HepG2 (cell line): ENCODE data around the gene BPIFB2. TPM values are rescaled to one million over a fixed set of nuclear protein-coding genes. Genes with fewer than 3 reads are reported as not detected.
"Not testable (repeated sequence)": the region's sequence is repeated elsewhere in the genome, so short reads cannot be mapped to it uniquely, and the experiment has no call there.

Experiments used
- ATAC-seq: fragments of 200-7000 bp; cut with Tn5 transposase; 3 replicates; pipeline ENCODE4 v1.9.1; 2020; ENCODE audit warnings: mild to moderate bottlenecking, moderate library complexity
- BruUV-seq: library from RNA; stranded (reverse); fragments of 400-500 nt; replicated peaks from 2 replicates; lab custom pipeline; 2021; lab: Mats Ljungman, UMichigan
- CTCF ChIA-PET: fragments of 300-600 bp; formaldehyde crosslinking; extraction: SDS; loops from one replicate; lab custom pipeline; 2021; ENCODE audit warnings: low total read pairs, inconsistent platforms, low intra/inter-chr PET ratio; lab: Yijun Ruan, JAX
- POLR2A ChIA-PET: fragments of 350-600 bp; sonication (Branson Sonifier 250); formaldehyde crosslinking; loops from one replicate; lab custom pipeline; 2020; ENCODE audit warnings: antibody characterized with exemption, inconsistent platforms; lab: Yijun Ruan, JAX
- DNase-seq: peaks from one replicate; pipeline ENCODE4 v3.0.0-alpha.2; 2015; ENCODE audit warnings: low spot score
- FAIRE-seq: peaks from 3 replicates; lab custom pipeline; 2011; peaks lifted over from hg19 to GRCh38; lab: Jason Lieb, UNC
- H2AFZ ChIP-seq: one replicate; pipeline ENCODE4 v1.6.1; 2011; ENCODE audit warnings: low read length, inconsistent platforms
- H3K27ac ChIP-seq: fragments of 300-600 bp; 3 replicates; pipeline ENCODE4 v1.8.0; 2011; ENCODE audit warnings: mixed run types, mild to moderate bottlenecking, mixed read lengths, low read length, inconsistent platforms; ENCODE audit not compliant: insufficient read depth; ENCODE audit errors: extremely low read length
- H3K27me3 ChIP-seq, 2 experiments: fragments of 200-600 bp in 1 of 2; 2 replicates in 1 of 2; 3 replicates in 1 of 2; pipeline versions ENCODE4 v1.6.0 to v1.8.0; 2011; ENCODE audit warnings: low read length in 2 of 2, mild to moderate bottlenecking in 2 of 2, moderate library complexity in 2 of 2, inconsistent platforms in 1 of 2; ENCODE audit not compliant: insufficient read depth in 2 of 2, control insufficient read depth in 1 of 2
- H3K36me3 ChIP-seq, 2 experiments: fragments of 200-600 bp in 1 of 2; replicated peaks in 1 of 2; 2 replicates in 1 of 2; 3 replicates in 1 of 2; pipeline versions ENCODE4 v1.5.1 to v1.8.0; 2011; ENCODE audit warnings: low read length in 2 of 2, inconsistent platforms in 1 of 2; ENCODE audit not compliant: insufficient read depth in 2 of 2, control insufficient read depth in 1 of 2
- H3K4me1 ChIP-seq: 2 replicates; pipeline ENCODE4 v1.5.1; 2012; ENCODE audit warnings: low read length, inconsistent platforms; ENCODE audit not compliant: insufficient read depth
- H3K4me2 ChIP-seq: 2 replicates; pipeline ENCODE4 v1.6.0; 2011; ENCODE audit warnings: low read depth, low read length, inconsistent platforms
- H3K4me3 ChIP-seq, 3 experiments: fragments of 200-600 bp in 1 of 3; sonication (generic), shearing (Covaris generic) in 1 of 3; replicated peaks in 1 of 3; 2 replicates each; pipeline ENCODE4 v1.5.1; 2011 to 2016; ENCODE audit warnings: low read length in 3 of 3, inconsistent platforms in 2 of 3, low read depth in 2 of 3, mild to moderate bottlenecking in 2 of 3, control low read depth in 1 of 3, mixed read lengths in 1 of 3; ENCODE audit not compliant: insufficient read depth in 1 of 3
- H3K79me2 ChIP-seq: one replicate; pipeline ENCODE4 v1.6.1; 2011; ENCODE audit warnings: low read length, inconsistent platforms; ENCODE audit not compliant: insufficient read depth
- H3K9ac ChIP-seq: 2 replicates; pipeline ENCODE4 v1.6.0; 2011; ENCODE audit warnings: mild to moderate bottlenecking, low read depth, low read length, inconsistent platforms; ENCODE audit not compliant: insufficient read depth
- H3K9me3 ChIP-seq: 2 replicates; pipeline ENCODE4 v1.5.1; 2012; ENCODE audit warnings: mild to moderate bottlenecking, low read length
- H4K20me1 ChIP-seq: 2 replicates; pipeline ENCODE4 v1.6.0; 2011; ENCODE audit warnings: inconsistent platforms, mild to moderate bottlenecking, low read length, moderate library complexity; ENCODE audit not compliant: insufficient read depth
- SETDB1 ChIP-seq: sonication (generic); formaldehyde crosslinking; IDR thresholded peaks from 2 replicates; pipeline ENCODE4 v1.5.1; 2020; ENCODE audit warnings: missing genetic modification reagents, mild to moderate bottlenecking, borderline replicate concordance
- ZBTB33 ChIP-seq: sonication (generic); formaldehyde crosslinking; IDR thresholded peaks from 2 replicates; pipeline ENCODE4 v1.4.0; 2020; ENCODE audit warnings: missing genetic modification reagents
- ZMYM2 ChIP-seq: sonication (generic); formaldehyde crosslinking; IDR thresholded peaks from 2 replicates; pipeline ENCODE4 v1.8.0; 2022; ENCODE audit warnings: mild to moderate bottlenecking, missing genetic modification reagents
- ZNF280D ChIP-seq: sonication (generic); formaldehyde crosslinking; IDR thresholded peaks from 2 replicates; pipeline ENCODE4 v1.5.1; 2020; ENCODE audit warnings: mild to moderate bottlenecking, missing genetic modification reagents
- WGBS: methylation state at CpG from one replicate; pipeline ENCODE4 v1.1.6; 2017; ENCODE audit warnings: low lambda C conversion rate; 5-methylcytosine and 5-hydroxymethylcytosine counted together
- in situ Hi-C: cut with HindIII; loops from 2 replicates; pipeline ENCODE4 v1.10.0; 2017; ENCODE audit warnings: low pct_unique_long_range_greater_than_20kb; ENCODE audit not compliant: extremely low pct_ligation_motif_present
- intact Hi-C: fragments of 100-400 bp; cut with micrococcal nuclease; formaldehyde crosslinking; loops from one replicate; pipeline ENCODE4 v1.10.0; 2022; ENCODE audit not compliant: unreplicated experiment
- polyA plus RNA-seq, 8 experiments: library from polyadenylated mRNA; depleted of rRNA in 3 of 8; stranded (reverse) in 7 of 8; unstranded in 1 of 8; fragments of >200 nt; fragmentation: Illumina TruSeq in 4 of 8; extraction: Trizol in 4 of 8; gene quantifications; 2 replicates each; pipeline versions ENCODE4 v1.2.1 to v1.2.3, GENCODE V29; 2011 to 2016; ENCODE audit warnings: low read depth in 4 of 8, missing spikeins in 1 of 8, mixed read lengths in 1 of 8; ENCODE audit not compliant: insufficient read depth in 1 of 8
- total RNA-seq, 5 experiments: library from RNA; depleted of rRNA; stranded (reverse); fragments of >200 nt; fragmentation: Illumina TruSeq; extraction: Trizol; gene quantifications; 2 replicates each; pipeline ENCODE4 v1.2.3, GENCODE V29; 2016; ENCODE audit warnings: low read depth in 1 of 5

BPIFB2 gene
- total and polyA plus RNA-seq, 2 of the 13 experiments (the other 11 are each of a cell fraction or from before 2014, with no cell fraction given) = 54.5 to 902 TPM

- H3K36me3 ChIP-seq, H3K4me3 ChIP-seq, ATAC-seq, BruUV-seq, H2AFZ ChIP-seq, H4K20me1 ChIP-seq, intact Hi-C loops, H3K27ac ChIP-seq, POLR2A ChIA-PET, H3K4me2 ChIP-seq, H3K27me3 ChIP-seq, DNase-seq, CTCF ChIA-PET, in situ Hi-C loops, FAIRE-seq, H3K9ac ChIP-seq, H3K79me2 ChIP-seq: not testable (repeated sequence)
- peak; percentile 56; the same call in 1 of the 2 replicates for TF ChIP-seq ZBTB33 (CRISPR knock-in tag)
- TF ChIP-seq ZMYM2 = 0 out of 2 replicates have a peak, but pooled peaks have one; percentile 5
- peak; percentile 95 for TF ChIP-seq SETDB1 (CRISPR knock-in tag)
- TF ChIP-seq ZNF280D = 0 out of 2 replicates have a peak, but pooled peaks have one; percentile 60
- peaks cover 10% of the 10 kb centered on the region; the same call in 1 of the 2 replicates for H3K9me3 ChIP-seq
- WGBS = 75% methylated on average over 15 of the region's 15 CpGs
- peaks cover 34% of the 10 kb centered on the region for H3K4me1 ChIP-seq
Measured at GRCh38 chr20:33045129-33045721, 37.7 kb downstream of the BPIFB2 start.
